Myometrial cell (primary cell): Measurements from ENCODE around the gene MAGEB10. TPM values are rescaled to one million over a fixed set of nuclear protein-coding genes. Genes with fewer than 3 reads are reported as not detected.

Experiments
- total RNA-seq: library from RNA; depleted of rRNA; stranded (reverse); fragments of >200 nt; gene quantifications from 2 replicates; pipeline ENCODE4 v1.2.3, GENCODE V29; 2015

MAGEB10 gene
- not detected in 2 replicates for total RNA-seq

GRCh38 chrX:27807690-27808089, at the start of gene MAGEB10:
Gene MAGEB10 (plus strand): TSS chrX:27807990. CDS start chrX:27821307, 13,317 bp downstream.

Other genes starting within 250 kb of the MAGEB10 start
- gene DCAF8L2, start 217.6 kb upstream of the MAGEB10 start, total RNA-seq, result not detected in 2 replicates
- gene DCAF8L1, start 173.5 kb downstream of the MAGEB10 start, total RNA-seq, result not detected in 2 replicates